GM23338 (cell line): Measurements from ENCODE around the gene PITRM1. TPM values are rescaled to one million over a fixed set of nuclear protein-coding genes. Genes with fewer than 3 reads are reported as not detected.

Source experiments
- ATAC-seq: fragments of 200-7000 bp; cut with Tn5 transposase; 3 replicates; pipeline ENCODE4 v1.9.1; 2020
- DNase-seq: peaks from one replicate; pipeline ENCODE4 v3.0.0-alpha.2; 2015; ENCODE audit warnings: low spot score
- H2AFZ ChIP-seq: fragments of 200-600 bp; sonication (generic); 2 replicates; pipeline ENCODE4 v1.8.0; 2016; ENCODE audit warnings: antibody characterized with exemption, mild to moderate bottlenecking, moderate library complexity
- H3F3A ChIP-seq: fragments of 200-600 bp; sonication (generic); replicated peaks from 2 replicates; pipeline ENCODE4 v1.8.0; 2017; ENCODE audit warnings: antibody characterized with exemption, mixed run types, low read depth
- H3K27ac ChIP-seq: fragments of 200-600 bp; sonication (generic); 2 replicates; pipeline ENCODE4 v1.6.1; 2016; ENCODE audit warnings: low read depth
- H3K27me3 ChIP-seq: fragments of 200-600 bp; sonication (generic); 2 replicates; pipeline ENCODE4 v1.8.0; 2016; ENCODE audit warnings: mild to moderate bottlenecking, mixed run types, moderate library complexity; ENCODE audit not compliant: insufficient read depth
- H3K36me3 ChIP-seq: fragments of 200-600 bp; sonication (generic); 2 replicates; pipeline ENCODE4 v1.8.0; 2016; ENCODE audit warnings: mild to moderate bottlenecking; ENCODE audit not compliant: insufficient read depth
- H3K4me1 ChIP-seq: fragments of 200-600 bp; sonication (generic); 2 replicates; pipeline ENCODE4 v1.8.0; 2016; ENCODE audit warnings: mild to moderate bottlenecking, moderate library complexity; ENCODE audit not compliant: insufficient read depth
- H3K4me2 ChIP-seq: fragments of 200-600 bp; sonication (generic); 2 replicates; pipeline ENCODE4 v1.7.1; 2017; ENCODE audit warnings: mixed run types
- H3K4me3 ChIP-seq: fragments of 200-600 bp; sonication (generic); 2 replicates; pipeline ENCODE4 v1.6.1; 2016; ENCODE audit warnings: mixed run types
- H3K79me2 ChIP-seq: fragments of 200-600 bp; sonication (generic); replicated peaks from 2 replicates; pipeline ENCODE4 v1.8.0; 2017; ENCODE audit warnings: mild to moderate bottlenecking; ENCODE audit not compliant: insufficient read depth
- H3K9me2 ChIP-seq: fragments of 200-600 bp; sonication (generic); 2 replicates; pipeline ENCODE4 v1.8.0; 2017; ENCODE audit not compliant: insufficient read depth
- H4K20me1 ChIP-seq: fragments of 200-600 bp; sonication (generic); replicated peaks from 2 replicates; pipeline ENCODE4 v1.8.0; 2017; ENCODE audit warnings: mild to moderate bottlenecking; ENCODE audit not compliant: insufficient read depth
- H3K27ac Mint-ChIP-seq: 2 replicates; pipeline ENCODE4 v1.8.0; 2020; ENCODE audit warnings: inconsistent platforms, mild to moderate bottlenecking, moderate library complexity, mixed read lengths
- H3K27me3 Mint-ChIP-seq: 3 replicates; pipeline ENCODE4 v1.8.0; 2022; ENCODE audit warnings: low read depth, mild to moderate bottlenecking, moderate library complexity, mixed read lengths, inconsistent platforms; ENCODE audit not compliant: insufficient read depth, poor library complexity
- H3K36me3 Mint-ChIP-seq: 3 replicates; pipeline ENCODE4 v1.8.0; 2021; ENCODE audit warnings: low read depth, mild to moderate bottlenecking, inconsistent platforms, moderate library complexity, mixed read lengths
- H3K4me1 Mint-ChIP-seq: 3 replicates; pipeline ENCODE4 v1.8.0; 2020; ENCODE audit warnings: mild to moderate bottlenecking, inconsistent platforms, mixed read lengths
- H3K4me3 Mint-ChIP-seq: 3 replicates; pipeline ENCODE4 v1.8.0; 2021; ENCODE audit warnings: moderate library complexity, mild to moderate bottlenecking, inconsistent platforms, mixed read lengths
- H3K9me3 Mint-ChIP-seq: 3 replicates; pipeline ENCODE4 v1.8.0; 2020; ENCODE audit warnings: moderate library complexity, mild to moderate bottlenecking, inconsistent platforms, mixed read lengths
- CREB1 ChIP-seq: fragments of 250-450 bp; sonication (Bioruptor Pico); IDR thresholded peaks from 2 replicates; pipeline ENCODE4 v1.5.0; 2020; ENCODE audit warnings: low read depth, mild to moderate bottlenecking, moderate library complexity
- EZH2 ChIP-seq: fragments of 200-600 bp; sonication (generic); IDR thresholded peaks from one replicate; pipeline ENCODE4 v1.8.0; 2017; ENCODE audit warnings: antibody characterized with exemption, mild to moderate bottlenecking, low read depth; ENCODE audit not compliant: unreplicated experiment
- EZH2phosphoT487 ChIP-seq: fragments of 200-600 bp; sonication (generic); IDR thresholded peaks from one replicate; pipeline ENCODE4 v1.8.1; 2018; ENCODE audit warnings: antibody characterized with exemption; ENCODE audit not compliant: unreplicated experiment
- JUNB ChIP-seq: IDR thresholded peaks from one replicate; pipeline ENCODE4 v1.6.1; 2016; ENCODE audit warnings: antibody characterized with exemption; ENCODE audit not compliant: unreplicated experiment
- NANOG ChIP-seq: IDR thresholded peaks from 2 replicates; pipeline ENCODE4 v1.6.1; 2016; ENCODE audit warnings: antibody characterized with exemption, borderline replicate concordance
- POLR2AphosphoS5 ChIP-seq: IDR thresholded peaks from 2 replicates; pipeline ENCODE4 v1.6.1; 2016; ENCODE audit warnings: antibody characterized with exemption, low read depth
- STAT1 ChIP-seq: IDR thresholded peaks from one replicate; pipeline ENCODE4 v1.6.1; 2016; ENCODE audit warnings: antibody characterized with exemption; ENCODE audit not compliant: unreplicated experiment
- ZNF114 ChIP-seq: fragments of 250-450 bp; sonication (Bioruptor Pico); IDR thresholded peaks from 2 replicates; pipeline ENCODE4 v1.5.0; 2020; ENCODE audit warnings: mild to moderate bottlenecking, moderate library complexity
- ZNF331 ChIP-seq: fragments of 250-450 bp; sonication (Bioruptor Pico); IDR thresholded peaks from 2 replicates; pipeline ENCODE4 v1.5.0; 2020; ENCODE audit warnings: low read depth, mild to moderate bottlenecking, moderate library complexity
- ZNF462 ChIP-seq: fragments of 250-450 bp; sonication (Bioruptor Pico); IDR thresholded peaks from 2 replicates; pipeline ENCODE4 v1.5.0; 2020; ENCODE audit warnings: mild to moderate bottlenecking, moderate library complexity
- polyA plus RNA-seq: library from polyadenylated mRNA; unstranded; fragments of >200 nt; fragmentation: Nextera tagmentation; extraction: Ambion mirVana; gene quantifications from 2 replicates; pipeline ENCODE4 v1.2.1, GENCODE V29; 2016
- total RNA-seq: library from RNA; depleted of rRNA; stranded (reverse); fragments of >200 nt; shearing (Covaris generic); gene quantifications from 2 replicates; pipeline ENCODE4 v1.2.3, GENCODE V29; 2014
- TF ChIP-seq, protein P1 (sequence below): IDR thresholded peaks from 2 replicates; pipeline ENCODE4 v1.6.1; 2016; ENCODE audit warnings: antibody characterized with exemption
- TF ChIP-seq, protein P2 (sequence below), 2 experiments: fragments of 200-600 bp in 1 of 2; sonication (generic) in 1 of 2; conservative IDR thresholded peaks; 2 replicates each; pipeline versions ENCODE4 v1.5.1 to v1.6.1; 2016 to 2017; ENCODE audit warnings: antibody characterized with exemption in 2 of 2, low read depth in 2 of 2, mild to moderate bottlenecking in 2 of 2, moderate library complexity in 1 of 2

PITRM1 gene
- total and polyA plus RNA-seq, 2 experiments from 2014 or later: 29.0 to 33.0 TPM

- TF ChIP-seq STAT1: no peak
- TF ChIP-seq ZNF462 (CRISPR knock-in tag): no peak
- no peak for TF ChIP-seq EZH2phosphoT487
Observed at GRCh38 chr10:3100093-3100792, 72.3 kb downstream of the PITRM1 start (continued).

DNA sequence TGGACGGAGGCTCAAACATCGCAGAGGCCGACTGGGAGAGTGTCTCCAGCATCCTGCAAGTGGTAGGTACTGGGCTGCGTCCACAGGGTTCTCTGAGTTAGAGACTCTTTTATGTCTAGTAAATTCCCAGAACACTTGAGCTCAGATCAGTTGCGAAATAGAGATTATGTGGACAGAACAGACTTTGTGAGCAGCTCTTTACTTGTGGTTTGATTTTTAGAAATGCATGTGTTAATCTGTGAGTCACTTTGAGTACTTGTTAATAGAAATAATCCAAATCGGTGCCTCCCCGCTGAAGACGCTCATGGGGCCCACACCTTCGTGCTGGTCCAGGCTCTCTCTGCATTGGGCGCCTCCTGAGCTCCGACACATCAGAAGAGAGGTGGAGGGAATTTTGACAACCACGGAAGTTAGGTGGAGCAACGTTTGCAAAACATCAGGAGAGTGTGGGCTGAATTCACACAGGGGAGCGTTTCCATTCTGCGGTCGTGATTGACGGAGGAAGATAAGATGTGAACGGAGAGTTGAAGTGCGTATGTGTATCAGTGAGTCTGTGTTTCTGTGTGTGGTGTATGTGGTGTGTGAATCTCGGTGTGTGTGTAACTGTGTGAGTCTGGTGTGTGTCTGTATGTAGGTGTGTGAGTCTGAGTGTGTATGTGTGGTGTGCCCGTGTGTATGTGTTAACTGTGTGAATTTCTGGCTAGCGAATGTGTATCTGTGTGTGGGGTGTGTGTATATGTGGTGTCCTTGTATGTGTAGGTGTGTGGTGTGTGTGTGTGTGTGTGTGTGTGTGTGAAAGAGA, 73.1 kb downstream of the PITRM1 start:
- ATAC-seq (no peak), DNase-seq (no peak)
- H3K27me3 ChIP-seq: no peaks in the 10 kb centered on the region
- no peak overlapping the region for H3K27ac ChIP-seq
- peaks cover 15% of the 10 kb centered on the region for H4K20me1 ChIP-seq
- peaks cover 7% of the 10 kb centered on the region for H3K27me3 Mint-ChIP-seq
- peaks cover 12% of the 10 kb centered on the region; the same call in 1 of the 2 replicates for H3K4me1 ChIP-seq
- no peak overlapping the region for H3K4me3 Mint-ChIP-seq
- H3K27ac Mint-ChIP-seq: peak overlapping the region; percentile 0
- no peaks in the 10 kb centered on the region for H3F3A ChIP-seq
- no peak overlapping the region for H3K4me3 ChIP-seq
- H3K79me2 ChIP-seq: peaks cover 54% of the 10 kb centered on the region
- H3K9me2 ChIP-seq: no peaks in the 10 kb centered on the region
- peaks cover 52% of the 10 kb centered on the region for H3K36me3 Mint-ChIP-seq
- H3K36me3 ChIP-seq: 0 out of 2 replicates have a peak, but pooled peaks cover 9% of the 10 kb centered on the region
- H3K4me2 ChIP-seq: no peak overlapping the region
- peaks cover 21% of the 10 kb centered on the region for H3K4me1 Mint-ChIP-seq
- H2AFZ ChIP-seq: no peak overlapping the region
- no peaks in the 10 kb centered on the region; the same call in 1 of the 3 replicates for H3K9me3 Mint-ChIP-seq
- no peak for TF ChIP-seq EZH2phosphoT487
- no peak for TF ChIP-seq ZNF331 (CRISPR knock-in tag)
- TF ChIP-seq EZH2: no peak
- TF ChIP-seq ZNF114: no peak
- TF ChIP-seq NANOG: no peak
- TF ChIP-seq CREB1 (CRISPR knock-in tag): no peak
- TF ChIP-seq, protein P1, sequence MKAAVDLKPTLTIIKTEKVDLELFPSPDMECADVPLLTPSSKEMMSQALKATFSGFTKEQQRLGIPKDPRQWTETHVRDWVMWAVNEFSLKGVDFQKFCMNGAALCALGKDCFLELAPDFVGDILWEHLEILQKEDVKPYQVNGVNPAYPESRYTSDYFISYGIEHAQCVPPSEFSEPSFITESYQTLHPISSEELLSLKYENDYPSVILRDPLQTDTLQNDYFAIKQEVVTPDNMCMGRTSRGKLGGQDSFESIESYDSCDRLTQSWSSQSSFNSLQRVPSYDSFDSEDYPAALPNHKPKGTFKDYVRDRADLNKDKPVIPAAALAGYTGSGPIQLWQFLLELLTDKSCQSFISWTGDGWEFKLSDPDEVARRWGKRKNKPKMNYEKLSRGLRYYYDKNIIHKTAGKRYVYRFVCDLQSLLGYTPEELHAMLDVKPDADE: no peak
- TF ChIP-seq POLR2AphosphoS5: no peak
- TF ChIP-seq JUNB: no peak
- no peak for TF ChIP-seq STAT1
- TF ChIP-seq, protein P2, sequence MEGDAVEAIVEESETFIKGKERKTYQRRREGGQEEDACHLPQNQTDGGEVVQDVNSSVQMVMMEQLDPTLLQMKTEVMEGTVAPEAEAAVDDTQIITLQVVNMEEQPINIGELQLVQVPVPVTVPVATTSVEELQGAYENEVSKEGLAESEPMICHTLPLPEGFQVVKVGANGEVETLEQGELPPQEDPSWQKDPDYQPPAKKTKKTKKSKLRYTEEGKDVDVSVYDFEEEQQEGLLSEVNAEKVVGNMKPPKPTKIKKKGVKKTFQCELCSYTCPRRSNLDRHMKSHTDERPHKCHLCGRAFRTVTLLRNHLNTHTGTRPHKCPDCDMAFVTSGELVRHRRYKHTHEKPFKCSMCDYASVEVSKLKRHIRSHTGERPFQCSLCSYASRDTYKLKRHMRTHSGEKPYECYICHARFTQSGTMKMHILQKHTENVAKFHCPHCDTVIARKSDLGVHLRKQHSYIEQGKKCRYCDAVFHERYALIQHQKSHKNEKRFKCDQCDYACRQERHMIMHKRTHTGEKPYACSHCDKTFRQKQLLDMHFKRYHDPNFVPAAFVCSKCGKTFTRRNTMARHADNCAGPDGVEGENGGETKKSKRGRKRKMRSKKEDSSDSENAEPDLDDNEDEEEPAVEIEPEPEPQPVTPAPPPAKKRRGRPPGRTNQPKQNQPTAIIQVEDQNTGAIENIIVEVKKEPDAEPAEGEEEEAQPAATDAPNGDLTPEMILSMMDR (conservative IDR thresholded peaks at IDR 0.05; ENCODE audit: low read depth in 2 of 2): no peak
